ENCODE data around the gene CHST15.

Gene CHST15

GRCh38 chr10:123958241-123958640, 135.2 kb downstream of the CHST15 start:
- TF ChIP-seq ZFX (IDR thresholded peaks at IDR 0.05) (no peak), CTCF (conservative IDR thresholded peaks at IDR 0.05) (no peak)
- no peak overlapping the region for H3K27ac ChIP-seq
